ENCODE measurements around the gene ADAMTSL1. TPM values are rescaled to one million over a fixed set of nuclear protein-coding genes. Genes with fewer than 3 reads are reported as not detected.

Gene ADAMTSL1
- total RNA-seq, 6 experiments from 2014 or later = 0.73 to 2.1 (median 0.89) TPM

GRCh38 chr9:18534611-18535010 lies 60.7 kb downstream of the ADAMTSL1 start:
- Histone ChIP-seq H3K27ac (no peak overlapping the region), H3K4me1 (no peaks in the 10 kb centered on the region), H3K4me3 (no peak overlapping the region), H3K36me3 (no peaks in the 10 kb centered on the region), H3K27me3 (no peaks in the 10 kb centered on the region), H3K9me3 (no peaks in the 10 kb centered on the region)
- no peak for DNase-seq
- intact Hi-C loops (cut with DNase I) = no loop called here
- ATAC-seq = no peak
- 88% methylated on average over 2 of the region's 2 CpGs for WGBS (ENCODE audit: insufficient coverage, low coverage, low lambda C conversion rate, missing lambda C conversion rate)
- TF ChIP-seq POLR2A (IDR thresholded peaks at IDR 0.05) = no peak
- no peak for TF ChIP-seq CTCF (IDR thresholded peaks at IDR 0.05)

DNA sequence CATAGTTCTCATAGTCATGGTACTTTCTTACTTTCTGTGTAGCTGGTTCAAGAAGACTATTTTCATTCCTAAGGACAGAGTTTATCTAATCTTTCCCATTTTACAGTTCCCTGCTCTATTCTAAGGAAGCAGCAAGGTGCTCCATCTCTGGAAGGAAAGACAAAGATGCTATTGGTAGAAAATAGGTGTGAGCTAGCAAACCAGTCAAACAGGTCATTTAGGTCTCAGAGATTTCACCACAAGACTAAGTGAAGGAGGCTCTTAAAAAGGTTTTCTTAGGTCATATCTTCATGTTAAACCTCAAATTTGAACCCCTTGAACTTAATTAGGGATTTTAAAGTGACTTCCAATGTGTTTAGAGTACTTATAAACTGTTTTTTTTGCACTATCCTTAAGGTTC lies 62.6 kb downstream of the ADAMTSL1 start:
- Histone ChIP-seq H3K9me3 (no peaks in the 10 kb centered on the region), H3K27me3 (no peaks in the 10 kb centered on the region), H3K4me1 (no peaks in the 10 kb centered on the region), H3K4me3 (no peak overlapping the region), H3K27ac (no peak overlapping the region), H3K36me3 (no peaks in the 10 kb centered on the region)
- ATAC-seq (no peak), DNase-seq (no peak)
- intact Hi-C loops (cut with DNase I) = no loop called here
- TF ChIP-seq CTCF (IDR thresholded peaks at IDR 0.05) = no peak
- TF ChIP-seq POLR2A (IDR thresholded peaks at IDR 0.05) = no peak

DNA sequence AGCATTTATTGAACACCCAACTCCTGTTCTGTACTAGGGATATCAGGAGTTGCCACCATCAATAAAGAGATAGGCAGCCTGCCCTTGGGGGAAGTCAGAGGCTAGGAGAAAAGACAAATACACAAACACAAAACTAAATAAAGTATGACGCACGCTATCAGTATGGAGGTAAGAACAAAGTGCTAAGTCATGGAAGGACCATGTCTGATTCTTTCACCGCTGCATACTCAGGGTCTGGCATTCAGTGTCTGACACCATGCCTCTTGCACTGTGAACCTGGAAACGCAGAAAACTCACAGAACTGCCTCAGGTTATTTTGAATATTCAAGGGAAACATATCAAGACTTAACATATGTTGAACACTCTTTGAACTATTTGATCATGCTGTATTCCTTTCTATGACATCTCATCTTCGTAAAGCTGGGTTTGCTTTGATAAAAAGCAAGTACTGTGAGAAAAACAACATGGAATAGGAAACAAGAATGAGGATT lies 65.3 kb downstream of the ADAMTSL1 start:
- H3K9me3 ChIP-seq = no peaks in the 10 kb centered on the region
- H3K36me3 ChIP-seq = no peaks in the 10 kb centered on the region
- TF ChIP-seq POLR2A (IDR thresholded peaks at IDR 0.05) = no peak
- TF ChIP-seq CTCF (IDR thresholded peaks at IDR 0.05) = no peak
- no peak overlapping the region for H3K4me3 ChIP-seq
- DNase-seq (no peak), ATAC-seq (no peak)
- no peak overlapping the region for H3K27ac ChIP-seq
- no peaks in the 10 kb centered on the region for H3K27me3 ChIP-seq
- no peaks in the 10 kb centered on the region for H3K4me1 ChIP-seq
- 56% methylated on average over 5 of the region's 5 CpGs for WGBS (ENCODE audit: insufficient coverage, low coverage, low lambda C conversion rate, missing lambda C conversion rate)
- intact Hi-C loops (cut with DNase I) = no loop called here

DNA sequence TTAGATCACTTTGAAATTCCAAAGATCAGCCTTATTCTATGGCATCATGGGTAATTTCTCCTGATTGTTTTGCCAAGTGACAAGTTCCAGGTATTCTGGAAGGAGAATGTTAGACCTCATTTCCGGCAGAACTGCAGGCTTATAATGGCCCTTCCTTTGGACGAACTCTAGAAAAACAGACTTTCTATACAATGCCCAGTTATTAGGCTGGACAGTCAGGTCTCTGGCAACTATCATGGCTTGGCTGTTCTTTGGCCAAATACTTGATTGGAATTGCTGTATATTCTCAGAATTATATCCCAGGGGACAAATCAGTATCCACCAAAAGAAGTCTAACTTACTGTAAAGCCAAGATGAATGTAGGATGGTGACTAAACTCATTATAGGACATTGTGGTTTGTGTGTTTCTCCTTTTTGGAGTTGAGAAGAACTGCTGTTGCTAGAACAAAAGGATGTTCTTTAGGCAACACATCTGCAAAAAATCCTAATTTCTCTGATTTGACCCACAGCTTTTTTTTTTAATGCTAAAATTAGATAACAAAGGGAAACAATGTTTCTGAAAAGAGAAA lies 69.0 kb downstream of the ADAMTSL1 start:
- H3K9me3 ChIP-seq = no peaks in the 10 kb centered on the region
- H3K4me3 ChIP-seq = no peak overlapping the region
- no peaks in the 10 kb centered on the region for H3K36me3 ChIP-seq
- H3K4me1 ChIP-seq = no peaks in the 10 kb centered on the region
- TF ChIP-seq CTCF (IDR thresholded peaks at IDR 0.05) = no peak
- no peak for TF ChIP-seq POLR2A (IDR thresholded peaks at IDR 0.05)
- intact Hi-C loops (cut with DNase I) = no loop called here
- no peak for ATAC-seq
- no peak overlapping the region for H3K27ac ChIP-seq
- no peak for DNase-seq
- WGBS (ENCODE audit: insufficient coverage, low coverage, low lambda C conversion rate, missing lambda C conversion rate) = 88% methylated on average over 2 of the region's 2 CpGs
- H3K27me3 ChIP-seq = no peaks in the 10 kb centered on the region

Data from right lobe of liver (tissue), 6 donors.